ENCODE measurements around the gene GAK. TPM values are rescaled to one million over a fixed set of nuclear protein-coding genes. Genes with fewer than 3 reads are reported as not detected.

GAK gene
- total RNA-seq, 4 donors from 2014 or later = 230 to 882 (median 305) TPM

- no peaks in the 10 kb centered on the region for H3K36me3 ChIP-seq
- in situ Hi-C loops (cut with MboI; ENCODE audit: low pct_ligation_motif_present in 1 of 4, low pct_unique_long_range_greater_than_20kb in 1 of 4, low sequenced_read_pairs in 3 of 4) (no loop called here), intact Hi-C loops (cut with DNase I; ENCODE audit: low total_unique reads) (no loop called here)
- no peak for DNase-seq
- peaks cover 0 to 24% (median 8%) of the 10 kb centered on the region in 4 donors for H3K4me1 ChIP-seq
- no peaks in the 10 kb centered on the region for H3K9me3 ChIP-seq
- WGBS, 2 donors (ENCODE audit: low coverage in 1 of 2) = 95% methylated on average over 16 of the region's 16 CpGs; no CpG with 5 or more reads in 1 of the 2 donors
- no peak for TF ChIP-seq POLR2AphosphoS5 (IDR thresholded peaks at IDR 0.05)
- no peak for TF ChIP-seq EP300 (IDR thresholded peaks at IDR 0.05; ENCODE audit: low read depth)
- TF ChIP-seq POLR2A (IDR thresholded peaks at IDR 0.05) = no peak
- no peak for TF ChIP-seq CTCF (IDR thresholded peaks at IDR 0.05)
- no peaks in the 10 kb centered on the region for H3K27me3 ChIP-seq
- no peak overlapping the region for H3K27ac ChIP-seq
- no peak overlapping the region for H3K4me3 ChIP-seq
Observed at GRCh38 chr4:960140-960635, 28.1 kb upstream of the GAK start.

GRCh38 chr4:959338-960139, 27.4 kb upstream of the GAK start:
- intact Hi-C loops (cut with DNase I; ENCODE audit: low total_unique reads) = no loop called here
- no peak for TF ChIP-seq POLR2AphosphoS5 (IDR thresholded peaks at IDR 0.05)
- TF ChIP-seq POLR2A (IDR thresholded peaks at IDR 0.05) = no peak
- no peak for TF ChIP-seq EP300 (IDR thresholded peaks at IDR 0.05; ENCODE audit: low read depth)
- no peak for TF ChIP-seq CTCF (IDR thresholded peaks at IDR 0.05)
- H3K27me3 ChIP-seq = no peaks in the 10 kb centered on the region
- in situ Hi-C loops (cut with MboI; ENCODE audit: low pct_ligation_motif_present in 1 of 4, low pct_unique_long_range_greater_than_20kb in 1 of 4, low sequenced_read_pairs in 3 of 4) = no loop called here
- peaks cover 0 to 24% (median 8%) of the 10 kb centered on the region in 4 donors for H3K4me1 ChIP-seq
- no peak overlapping the region for H3K27ac ChIP-seq
- WGBS, 2 donors (ENCODE audit: low coverage in 1 of 2) = 78% methylated on average over 24 of the region's 24 CpGs; no CpG with 5 or more reads in 1 of the 2 donors
- H3K9me3 ChIP-seq = no peaks in the 10 kb centered on the region
- DNase-seq = no peak
- H3K36me3 ChIP-seq = no peaks in the 10 kb centered on the region
- no peak overlapping the region for H3K4me3 ChIP-seq

- H3K4me1 ChIP-seq = peaks cover 0 to 24% (median 8%) of the 10 kb centered on the region in 4 donors
- 71% methylated on average over 17 of the region's 17 CpGs; no CpG with 5 or more reads in 1 of the 2 donors for WGBS, 2 donors (ENCODE audit: low coverage in 1 of 2)
- intact Hi-C loops (cut with DNase I; ENCODE audit: low total_unique reads) = no loop called here
- H3K36me3 ChIP-seq = peaks cover 0 to under 1% (median 0%) of the 10 kb centered on the region in 4 donors
- H3K4me3 ChIP-seq = no peak overlapping the region
- no peaks in the 10 kb centered on the region for H3K9me3 ChIP-seq
- no peak overlapping the region for H3K27ac ChIP-seq
- no peaks in the 10 kb centered on the region for H3K27me3 ChIP-seq
- in situ Hi-C loops (cut with MboI; ENCODE audit: low pct_ligation_motif_present in 1 of 4, low pct_unique_long_range_greater_than_20kb in 1 of 4, low sequenced_read_pairs in 3 of 4) = no loop called here
- TF ChIP-seq CTCF (IDR thresholded peaks at IDR 0.05) = no peak
- no peak for TF ChIP-seq POLR2A (IDR thresholded peaks at IDR 0.05)
- TF ChIP-seq POLR2AphosphoS5 (IDR thresholded peaks at IDR 0.05) = no peak
- no peak for TF ChIP-seq EP300 (IDR thresholded peaks at IDR 0.05; ENCODE audit: low read depth)
- DNase-seq = no peak
Observed at GRCh38 chr4:958696-959337, 26.7 kb upstream of the GAK start.

- 95% methylated on average over 6 of the region's 17 CpGs; no CpG with 5 or more reads in 1 of the 2 donors for WGBS, 2 donors (ENCODE audit: low coverage in 1 of 2)
- Histone ChIP-seq H3K9me3 (no peaks in the 10 kb centered on the region), H3K27ac (no peak overlapping the region), H3K4me3 (no peak overlapping the region), H3K36me3 (peaks cover 0 to 5% (median 0%) of the 10 kb centered on the region in 4 donors), H3K27me3 (no peaks in the 10 kb centered on the region), H3K4me1 (peaks cover 0 to 19% (median 8%) of the 10 kb centered on the region in 4 donors)
- in situ Hi-C loops (cut with MboI; ENCODE audit: low pct_ligation_motif_present in 1 of 4, low pct_unique_long_range_greater_than_20kb in 1 of 4, low sequenced_read_pairs in 3 of 4) = no loop called here
- no peak for DNase-seq
- TF ChIP-seq POLR2AphosphoS5 (IDR thresholded peaks at IDR 0.05) (peak in 1 of 3 donors; percentile 6), POLR2A (IDR thresholded peaks at IDR 0.05) (no peak), EP300 (IDR thresholded peaks at IDR 0.05; ENCODE audit: low read depth) (no peak), CTCF (IDR thresholded peaks at IDR 0.05) (no peak)
- intact Hi-C loops (cut with DNase I; ENCODE audit: low total_unique reads) = no loop called here
Observed at GRCh38 chr4:958314-958665, 26.2 kb upstream of the GAK start.

Measured in transverse colon (tissue), 4 donors.